HG03521 (cell line): Measurements from ENCODE around the gene RABEP1.

Experiments used
- ATAC-seq: cut with Tn5 transposase; IDR thresholded peaks from one replicate; pipeline ENCODE4 v1.9.1; 2021; ENCODE audit warnings: mild to moderate bottlenecking, moderate library complexity; ENCODE audit not compliant: unreplicated experiment

Gene RABEP1

GRCh38 chr17:5355421-5356129 is 73.5 kb downstream of the RABEP1 start:
- ATAC-seq: no peak

GRCh38 chr17:5361426-5361825 is 79.3 kb downstream of the RABEP1 start:
- ATAC-seq: no peak

DNA sequence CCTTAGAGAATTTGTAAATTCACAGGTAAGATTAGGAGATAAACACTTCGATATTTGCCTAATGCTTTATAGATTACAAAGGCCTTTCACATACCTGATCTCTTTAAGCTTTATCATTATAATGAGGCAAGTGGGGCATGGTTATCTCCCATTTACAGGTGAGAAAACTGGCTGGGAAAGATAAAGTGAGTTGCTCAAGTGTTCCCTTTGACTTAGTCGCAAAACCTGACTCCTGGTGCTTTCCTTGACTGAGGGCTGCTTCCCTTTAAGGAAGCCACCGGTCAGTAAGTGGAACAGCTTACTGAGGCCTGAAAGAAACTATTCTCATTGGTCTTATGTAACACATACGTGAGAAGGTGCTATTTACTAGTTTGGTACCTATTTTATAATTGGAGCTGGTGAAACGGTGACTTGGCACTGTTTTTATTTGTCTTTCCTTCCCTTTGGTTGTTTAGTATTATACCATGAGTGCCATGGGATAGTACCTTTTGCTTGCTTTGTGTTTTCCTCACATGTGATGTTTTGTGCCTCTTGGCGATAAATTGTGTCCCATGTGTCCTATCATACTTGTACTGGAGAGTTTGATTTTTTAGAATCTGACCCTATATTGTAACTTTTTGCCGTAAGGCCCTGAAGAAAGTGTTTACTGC is 80.2 kb downstream of the RABEP1 start:
- no peak for ATAC-seq

GRCh38 chr17:5364156-5364555 is 82.1 kb downstream of the RABEP1 start:
- ATAC-seq: no peak

- no peak for ATAC-seq
Measured at GRCh38 chr17:5364696-5365095, 82.6 kb downstream of the RABEP1 start.

- ATAC-seq: no peak
Measured at GRCh38 chr17:5365831-5366230, 83.7 kb downstream of the RABEP1 start.

GRCh38 chr17:5370411-5370810 is 88.3 kb downstream of the RABEP1 start:
- ATAC-seq: no peak

DNA sequence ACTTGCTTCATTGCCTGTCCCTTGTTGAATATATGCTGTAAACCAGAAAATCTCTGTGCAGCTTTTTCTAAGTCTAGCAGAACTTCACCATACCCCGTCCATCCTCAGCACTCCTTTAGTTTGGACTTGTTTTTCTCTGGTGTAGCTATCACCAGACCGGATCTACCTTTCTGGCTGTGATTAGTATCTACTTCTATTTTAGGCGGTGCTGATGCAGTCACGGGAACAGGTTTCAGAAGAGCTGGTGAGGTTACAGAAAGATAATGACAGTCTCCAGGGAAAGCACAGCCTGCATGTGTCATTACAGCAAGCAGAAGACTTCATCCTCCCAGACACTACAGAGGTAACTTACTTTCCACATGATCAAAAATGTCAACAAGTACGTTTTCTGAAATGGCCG is 91.0 kb downstream of the RABEP1 start:
- ATAC-seq: no peak

DNA sequence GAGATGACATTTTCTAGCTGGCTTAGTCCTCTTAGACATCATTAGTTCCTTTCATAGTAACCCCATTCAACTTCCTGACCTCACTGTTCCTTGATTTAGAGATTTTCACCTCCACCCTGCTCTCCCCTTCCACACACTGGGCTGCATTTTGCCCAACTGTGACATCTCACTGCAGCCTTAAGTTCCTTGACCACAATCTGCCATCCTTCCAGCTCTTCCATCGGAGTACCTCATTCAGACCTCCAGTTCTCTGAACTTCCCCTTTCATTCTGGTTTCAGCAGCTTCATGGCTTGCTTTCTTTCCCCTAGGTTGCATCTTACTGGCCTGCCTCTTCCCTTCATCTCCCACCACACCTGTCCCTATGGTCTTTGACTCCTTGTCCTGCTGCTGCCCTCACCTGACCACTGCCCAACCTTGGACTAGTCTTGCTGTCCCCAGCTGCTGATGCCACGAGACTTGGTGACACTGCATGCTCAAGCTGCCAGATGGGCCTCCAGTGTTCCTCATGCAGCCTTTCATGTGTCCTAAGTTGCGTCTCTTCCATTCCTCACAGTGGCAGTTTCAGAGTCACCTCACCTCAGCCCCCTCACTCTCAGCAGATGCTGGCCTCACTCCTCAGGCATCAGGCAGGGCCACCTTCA is 96.6 kb downstream of the RABEP1 start:
- no peak for ATAC-seq

DNA sequence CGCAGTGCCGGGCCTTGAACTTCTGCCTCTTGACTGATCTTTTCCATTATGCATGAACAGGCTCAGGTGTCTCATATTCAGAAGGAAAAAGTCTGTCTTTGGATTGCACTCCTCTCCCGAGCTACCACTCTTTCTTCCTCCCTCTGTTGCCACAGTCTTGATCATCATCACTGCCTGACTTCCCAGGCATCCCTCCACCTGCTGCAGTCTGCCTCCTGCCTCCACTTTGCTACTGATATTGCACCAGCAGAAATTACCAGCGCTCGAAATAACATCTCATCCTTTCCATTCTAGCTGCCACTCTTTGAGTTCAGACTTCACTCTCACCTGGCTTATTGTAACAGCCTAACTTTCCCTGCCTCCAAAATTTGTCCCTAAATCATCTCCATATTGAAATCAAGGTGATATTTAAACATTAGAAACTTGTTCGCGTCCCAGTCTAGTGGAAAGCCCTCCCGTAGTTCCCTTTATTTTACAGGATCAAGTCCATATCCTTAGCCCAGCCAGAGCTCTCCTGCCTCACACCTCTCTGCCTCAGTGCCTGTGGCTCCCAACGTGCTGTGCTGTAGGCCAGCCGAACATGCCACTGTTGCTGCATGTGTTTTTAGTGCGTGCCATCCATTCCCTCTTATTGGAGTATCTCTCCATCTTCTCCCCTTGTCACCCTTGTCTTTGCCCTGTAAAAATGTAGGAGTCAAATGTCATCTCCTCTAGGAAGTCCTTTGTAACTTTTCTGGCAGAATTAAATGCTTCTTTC is 97.4 kb downstream of the RABEP1 start:
- no peak for ATAC-seq

- no peak for ATAC-seq
Measured at GRCh38 chr17:5380491-5381135, 98.5 kb downstream of the RABEP1 start.

DNA sequence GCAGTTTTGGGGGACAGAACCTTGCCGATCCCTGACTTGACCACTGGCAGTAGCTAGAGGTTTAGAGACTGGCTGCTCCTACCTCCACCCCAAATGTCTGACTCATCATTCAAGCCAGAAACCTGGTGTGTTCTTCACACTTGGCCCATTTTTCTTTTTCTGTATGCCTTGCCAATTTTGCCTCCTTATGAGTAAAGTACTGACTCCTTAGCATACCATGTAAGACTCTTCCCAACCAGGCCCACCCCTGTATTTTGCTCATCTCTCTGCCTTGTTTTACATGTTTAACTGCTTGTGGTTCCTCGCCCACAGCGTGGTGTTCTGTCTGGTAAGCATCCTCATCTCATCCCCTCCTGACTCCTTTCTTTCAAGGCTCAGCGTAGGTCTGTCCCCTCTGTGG is 99.5 kb downstream of the RABEP1 start:
- ATAC-seq: no peak

GRCh38 chr17:5391678-5392077 is 109.6 kb downstream of the RABEP1 start:
- no peak for ATAC-seq

DNA sequence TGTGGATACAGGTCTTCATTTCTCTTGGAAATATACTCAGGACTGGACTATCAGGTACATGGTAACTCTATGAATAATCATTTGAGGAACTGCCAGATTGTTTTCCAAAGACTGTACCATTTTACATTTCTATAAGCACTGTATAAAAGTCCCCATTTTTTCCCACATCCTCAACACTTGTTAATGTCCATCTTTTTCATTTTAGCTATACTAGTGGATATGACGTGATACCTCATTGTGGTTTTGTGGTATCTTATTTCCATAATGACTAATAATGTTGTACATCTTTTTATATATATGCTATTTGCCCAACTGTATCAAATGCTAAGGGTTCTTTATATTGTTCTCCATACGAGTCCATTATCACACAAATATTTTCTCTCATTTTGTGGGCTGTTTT is 114.5 kb downstream of the RABEP1 start:
- no peak for ATAC-seq

- ATAC-seq: no peak
Measured at GRCh38 chr17:5399767-5400166, 117.7 kb downstream of the RABEP1 start.

DNA sequence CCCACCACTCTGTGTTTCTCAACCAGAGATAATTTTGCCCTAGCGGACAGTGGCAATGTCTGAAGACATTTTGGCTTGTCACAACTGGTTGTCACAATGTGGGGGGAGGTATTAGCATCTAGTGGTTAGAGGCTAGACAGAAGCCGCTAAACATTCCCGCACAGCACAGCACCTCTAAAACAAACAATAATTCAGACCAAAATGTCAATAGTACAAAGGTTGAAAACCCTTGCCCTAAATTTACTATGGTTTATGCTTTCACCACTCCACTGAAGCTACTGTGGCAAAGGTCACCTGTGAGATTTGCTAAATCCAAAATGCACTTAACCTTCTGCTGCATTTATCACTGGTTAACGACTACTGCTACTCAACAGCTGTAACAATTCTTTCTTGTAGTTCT is 123.3 kb downstream of the RABEP1 start:
- ATAC-seq: no peak

DNA sequence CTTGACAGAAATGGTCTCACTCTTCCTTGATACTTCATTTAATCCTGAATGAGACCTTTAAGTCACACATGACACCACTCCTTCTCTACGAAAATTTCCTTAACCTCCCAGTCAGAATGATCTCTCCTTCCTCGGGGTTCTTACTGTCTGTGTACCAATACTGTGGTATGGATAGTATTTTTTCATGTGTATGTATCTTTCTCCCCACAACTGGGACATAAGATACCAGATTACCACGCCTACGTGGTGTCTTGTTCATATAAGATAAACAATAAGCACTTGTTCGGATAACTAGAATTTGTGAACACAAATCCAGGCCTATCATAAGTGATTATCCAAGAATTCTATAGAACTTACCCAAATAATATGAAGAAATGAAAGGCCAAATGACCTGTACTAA is 126.1 kb downstream of the RABEP1 start:
- no peak for ATAC-seq

GRCh38 chr17:5410594-5411272 is 128.6 kb downstream of the RABEP1 start:
- no peak for ATAC-seq

DNA sequence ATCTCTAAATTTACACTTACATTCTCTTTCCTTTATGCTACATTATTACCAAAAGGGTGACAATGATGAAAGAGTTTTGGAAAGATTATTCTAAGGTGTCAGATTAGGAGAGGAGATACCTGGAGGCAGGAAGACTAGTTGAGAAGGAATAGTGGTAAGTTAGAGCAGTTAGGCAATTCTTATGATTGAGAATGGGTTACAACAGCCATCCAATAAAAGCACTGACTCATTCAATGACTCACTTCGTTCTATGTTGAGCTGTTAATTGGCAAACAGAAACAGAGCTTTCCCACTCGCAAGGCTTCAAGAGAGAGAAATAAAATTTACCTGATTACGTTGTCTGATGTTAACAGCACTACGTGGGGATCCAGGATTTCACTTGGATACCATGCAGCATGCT is 131.6 kb downstream of the RABEP1 start:
- ATAC-seq: no peak

GRCh38 chr17:5416901-5417300 is 134.8 kb downstream of the RABEP1 start:
- ATAC-seq: no peak
